Measurements from ENCODE around the gene MTMR3.

- TF ChIP-seq CTCF (IDR thresholded peaks at IDR 0.05) (no peak), POLR2AphosphoS5 (IDR thresholded peaks at IDR 0.05; ENCODE audit: low read depth, low read length) (no peak)
Observed at GRCh38 chr22:30025221-30025620, 142.2 kb downstream of the MTMR3 start.

Data from Panc1 (cell line).